HUES48 (cell line): Measurements from ENCODE around the gene ABCB10.

Experiments
- H3K27ac ChIP-seq: one replicate; pipeline ENCODE4 v1.7.0; 2013; ENCODE audit warnings: low read depth, low read length, inconsistent platforms
- H3K27me3 ChIP-seq: 2 replicates; pipeline ENCODE4 v1.6.1; 2013; ENCODE audit warnings: mild to moderate bottlenecking, low read length; ENCODE audit not compliant: control insufficient read depth, insufficient read depth
- H3K36me3 ChIP-seq: 2 replicates; pipeline ENCODE4 v1.6.1; 2013; ENCODE audit warnings: low read length; ENCODE audit not compliant: control insufficient read depth, insufficient read depth
- H3K4me1 ChIP-seq: 2 replicates; pipeline ENCODE4 v1.6.1; 2013; ENCODE audit warnings: mild to moderate bottlenecking, low read length; ENCODE audit not compliant: control insufficient read depth, insufficient read depth
- H3K4me3 ChIP-seq: 2 replicates; pipeline ENCODE4 v1.5.1; 2013; ENCODE audit warnings: mild to moderate bottlenecking, low read depth, low read length
- H3K9ac ChIP-seq: 2 replicates; pipeline ENCODE4 v1.6.1; 2013; ENCODE audit warnings: mild to moderate bottlenecking, low read depth, low read length, moderate library complexity
- H3K9me3 ChIP-seq: 2 replicates; pipeline ENCODE4 v1.6.1; 2013; ENCODE audit warnings: low read length; ENCODE audit not compliant: control insufficient read depth, insufficient read depth

ABCB10 gene

DNA sequence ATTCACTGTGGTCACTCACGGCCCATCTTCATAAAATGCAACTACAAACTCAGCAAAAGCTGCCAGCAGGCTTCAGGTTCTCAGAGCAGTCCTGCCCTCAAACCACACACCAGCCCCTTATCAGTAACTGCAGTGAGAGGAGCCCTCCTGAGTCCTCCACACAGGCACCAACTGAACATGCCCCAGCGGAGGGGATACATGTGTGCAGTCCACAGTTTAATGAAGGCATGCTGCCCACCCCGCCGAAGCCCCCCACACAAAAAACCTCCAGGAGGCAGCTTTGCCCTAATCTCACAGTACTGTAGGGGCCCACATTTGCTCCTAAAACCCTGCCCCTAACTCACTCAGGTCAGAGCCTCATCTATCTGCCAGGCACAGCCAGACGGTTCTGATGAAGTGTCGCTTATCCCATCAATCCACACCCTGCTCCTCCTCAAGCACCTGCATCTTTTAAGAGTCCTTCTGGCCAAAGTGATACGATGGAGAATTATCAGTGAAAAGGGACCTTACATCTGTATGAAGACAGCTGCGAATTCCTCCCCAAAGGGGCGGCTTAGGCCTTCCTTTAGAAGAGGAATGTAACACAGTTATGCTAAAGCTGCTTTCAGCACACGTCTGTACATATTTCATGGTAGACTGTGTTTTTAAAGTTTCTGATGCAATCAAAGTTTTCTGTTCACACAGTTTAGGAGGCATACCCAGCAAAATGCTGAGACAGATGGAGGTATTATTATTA, 3.5 kb downstream of the ABCB10 start:
- H3K9me3 ChIP-seq, result no peaks in the 10 kb centered on the region
- peaks cover 13% of the 10 kb centered on the region for H3K4me1 ChIP-seq
- no peaks in the 10 kb centered on the region for H3K27me3 ChIP-seq
- no peaks in the 10 kb centered on the region for H3K36me3 ChIP-seq
- no peak overlapping the region for H3K27ac ChIP-seq
- H3K9ac ChIP-seq, result no peak overlapping the region
- no peak overlapping the region for H3K4me3 ChIP-seq

DNA sequence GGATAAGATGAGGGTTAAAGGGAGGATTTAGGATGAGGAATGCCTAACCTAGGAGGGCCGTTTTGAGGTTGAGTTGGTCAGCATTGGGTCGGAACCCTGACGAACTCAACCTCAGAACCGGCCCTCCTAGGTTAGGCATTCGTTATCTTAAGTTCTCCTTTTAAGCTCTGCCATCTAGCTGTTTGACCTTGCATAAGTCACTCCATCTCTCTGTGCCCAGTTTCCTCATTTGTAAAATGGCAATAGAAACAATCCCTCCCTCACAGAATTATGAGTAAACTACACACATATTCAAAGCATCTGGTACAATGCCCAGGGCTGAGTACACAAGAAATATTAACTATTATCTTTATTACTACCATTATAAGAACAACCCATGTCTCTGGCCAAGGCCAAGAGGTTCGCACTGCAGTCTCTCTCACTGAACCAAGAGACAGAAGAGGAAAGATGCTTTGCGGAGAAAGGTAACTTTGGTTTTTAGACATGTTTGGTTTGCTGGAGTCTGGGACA, 4.8 kb downstream of the ABCB10 start:
- no peak overlapping the region for H3K4me3 ChIP-seq
- H3K4me1 ChIP-seq, result peaks cover 13% of the 10 kb centered on the region
- no peaks in the 10 kb centered on the region for H3K9me3 ChIP-seq
- H3K27me3 ChIP-seq, result no peaks in the 10 kb centered on the region
- no peak overlapping the region for H3K9ac ChIP-seq
- no peak overlapping the region for H3K27ac ChIP-seq
- H3K36me3 ChIP-seq, result no peaks in the 10 kb centered on the region

DNA sequence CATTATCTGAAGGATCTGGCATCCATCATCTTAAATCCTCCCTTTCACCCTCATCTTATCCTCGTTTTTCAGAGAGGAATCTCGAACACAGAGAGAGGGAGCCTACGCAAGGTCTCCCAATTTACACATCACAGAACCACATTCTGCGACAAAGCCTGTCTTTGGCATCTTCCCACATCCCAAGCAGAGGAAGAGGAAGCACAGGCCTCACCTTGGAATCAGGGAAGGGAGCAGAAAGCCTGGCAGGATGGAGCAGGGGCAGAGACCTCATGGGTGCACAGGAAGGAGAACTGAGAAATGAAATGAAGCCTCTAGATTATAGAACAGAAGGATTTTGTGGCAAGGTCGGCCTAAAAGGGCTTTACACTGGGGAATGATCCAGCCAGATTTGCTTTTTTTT, 5.8 kb downstream of the ABCB10 start:
- Histone ChIP-seq H3K4me1 (peaks cover 13% of the 10 kb centered on the region), H3K4me3 (no peak overlapping the region), H3K27ac (no peak overlapping the region), H3K36me3 (no peaks in the 10 kb centered on the region), H3K9ac (no peak overlapping the region), H3K27me3 (no peaks in the 10 kb centered on the region), H3K9me3 (no peaks in the 10 kb centered on the region)

DNA sequence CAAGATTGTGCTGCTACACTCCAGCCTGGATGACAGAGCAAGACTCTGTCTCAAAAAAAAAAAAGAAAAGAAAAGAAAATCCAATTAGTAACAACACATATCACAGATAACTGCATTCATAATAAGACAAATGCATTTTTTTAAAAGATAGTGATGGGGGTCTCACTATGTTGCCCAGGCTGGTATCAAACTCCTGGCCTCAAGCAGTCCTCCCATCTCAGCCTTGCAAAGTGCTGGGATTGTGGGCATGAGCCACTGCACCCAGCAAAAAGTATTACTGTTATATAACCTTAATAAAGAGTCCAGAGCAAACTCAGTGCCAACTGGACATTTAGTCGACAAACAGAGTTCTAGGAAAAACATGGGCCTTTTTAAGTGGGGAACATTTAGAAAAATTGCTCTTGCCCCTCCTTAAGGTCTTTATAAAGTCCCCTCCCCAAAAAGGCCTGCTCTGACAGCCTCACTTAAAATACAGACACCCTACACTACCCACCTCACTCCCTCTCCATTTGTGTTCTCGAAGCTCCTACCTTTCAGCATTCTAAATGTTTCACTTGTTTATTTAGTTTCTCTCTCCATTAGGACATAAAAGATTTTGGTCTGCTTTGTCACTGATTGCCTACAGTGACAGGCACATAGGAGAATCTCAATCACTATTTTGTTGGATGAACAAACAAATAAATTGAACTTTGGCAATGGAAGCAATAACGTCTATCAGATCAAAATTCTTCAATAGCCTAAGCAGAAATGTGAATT, 7.5 kb downstream of the ABCB10 start:
- no peaks in the 10 kb centered on the region for H3K9me3 ChIP-seq
- H3K4me1 ChIP-seq, result no peaks in the 10 kb centered on the region; the same call in 1 of the 2 replicates
- no peak overlapping the region for H3K9ac ChIP-seq
- peaks cover 8% of the 10 kb centered on the region for H3K36me3 ChIP-seq
- no peak overlapping the region for H3K4me3 ChIP-seq
- H3K27ac ChIP-seq, result no peak overlapping the region
- H3K27me3 ChIP-seq, result no peaks in the 10 kb centered on the region

DNA sequence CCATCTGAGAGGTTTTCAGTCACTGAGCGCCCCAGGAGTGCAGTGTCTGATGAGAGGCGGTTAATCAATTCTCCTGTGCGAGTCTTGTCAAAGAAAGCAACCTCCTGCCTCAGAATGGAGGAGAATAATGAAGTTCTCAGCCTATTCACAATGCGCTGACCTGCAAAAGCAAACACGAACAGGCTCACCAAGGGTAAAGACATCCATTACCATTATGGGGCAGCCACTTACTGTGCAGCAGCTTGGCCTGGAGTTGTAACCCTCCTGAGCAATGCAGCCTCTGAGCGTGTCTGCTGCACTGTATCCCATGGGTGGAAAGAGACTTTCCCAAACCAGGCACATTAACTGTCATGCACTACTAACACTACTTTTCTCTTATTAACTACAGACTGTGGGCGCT, 11.0 kb downstream of the ABCB10 start:
- H3K9ac ChIP-seq, result no peak overlapping the region
- H3K4me3 ChIP-seq, result no peak overlapping the region
- H3K9me3 ChIP-seq, result no peaks in the 10 kb centered on the region
- no peaks in the 10 kb centered on the region for H3K27me3 ChIP-seq
- no peak overlapping the region for H3K27ac ChIP-seq
- no peaks in the 10 kb centered on the region for H3K4me1 ChIP-seq
- H3K36me3 ChIP-seq, result peaks cover 20% of the 10 kb centered on the region

DNA sequence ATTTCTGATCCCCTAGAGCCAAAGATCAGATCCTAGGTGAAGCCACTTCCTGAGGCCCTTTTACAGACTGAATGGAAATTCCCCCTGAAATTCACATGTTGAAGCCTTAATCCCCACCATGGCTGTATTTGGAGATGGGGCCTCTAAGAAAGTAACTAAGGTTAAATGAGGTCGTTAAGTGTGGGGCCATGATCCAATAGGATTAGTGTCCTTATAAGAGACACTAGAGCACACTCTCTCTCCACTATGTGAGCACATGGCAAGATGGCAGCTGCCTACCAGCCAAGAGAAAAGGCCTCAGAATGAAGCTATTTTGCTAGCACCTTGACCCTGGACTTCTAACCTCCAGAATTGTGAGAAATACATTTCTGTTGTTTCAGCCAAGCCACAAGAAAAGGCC, 13.9 kb downstream of the ABCB10 start:
- Histone ChIP-seq H3K9me3 (no peaks in the 10 kb centered on the region), H3K4me3 (no peak overlapping the region), H3K36me3 (peaks cover 38% of the 10 kb centered on the region), H3K9ac (no peak overlapping the region), H3K27ac (no peak overlapping the region), H3K27me3 (no peaks in the 10 kb centered on the region), H3K4me1 (no peaks in the 10 kb centered on the region)

DNA sequence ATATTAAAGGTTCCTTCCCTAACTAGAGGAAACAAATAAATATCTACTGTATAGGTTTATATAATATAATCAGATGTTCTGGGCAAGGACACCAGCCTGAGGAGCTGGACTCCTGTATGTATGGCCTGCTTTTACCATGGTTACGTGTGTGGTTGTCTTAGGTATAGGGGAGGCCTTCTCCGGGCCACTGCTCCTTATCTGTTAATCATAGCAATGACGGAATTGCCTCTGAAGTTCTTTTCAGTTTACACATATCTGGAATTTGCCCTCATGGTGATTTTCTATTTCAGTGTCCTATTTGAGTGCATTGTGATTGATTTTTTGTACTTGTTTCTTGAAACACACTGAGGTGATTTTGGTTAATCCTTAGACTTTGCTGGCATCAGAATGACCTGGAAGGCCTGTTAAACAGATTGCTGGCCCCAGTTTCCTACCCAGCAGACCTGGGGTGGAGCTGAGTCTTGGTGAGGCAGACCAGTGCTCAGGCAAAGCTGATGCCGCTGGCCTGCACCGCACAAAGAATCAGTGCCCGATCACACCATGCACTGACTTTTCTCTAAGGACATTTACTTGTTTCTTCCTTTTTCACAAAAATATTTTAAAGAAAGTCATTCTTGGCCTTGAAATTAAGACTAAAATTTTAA, 18.5 kb downstream of the ABCB10 start:
- Histone ChIP-seq H3K27ac (no peak overlapping the region), H3K27me3 (no peaks in the 10 kb centered on the region), H3K4me1 (no peaks in the 10 kb centered on the region), H3K36me3 (peaks cover 64% of the 10 kb centered on the region), H3K9me3 (no peaks in the 10 kb centered on the region), H3K4me3 (no peak overlapping the region), H3K9ac (no peak overlapping the region)

DNA sequence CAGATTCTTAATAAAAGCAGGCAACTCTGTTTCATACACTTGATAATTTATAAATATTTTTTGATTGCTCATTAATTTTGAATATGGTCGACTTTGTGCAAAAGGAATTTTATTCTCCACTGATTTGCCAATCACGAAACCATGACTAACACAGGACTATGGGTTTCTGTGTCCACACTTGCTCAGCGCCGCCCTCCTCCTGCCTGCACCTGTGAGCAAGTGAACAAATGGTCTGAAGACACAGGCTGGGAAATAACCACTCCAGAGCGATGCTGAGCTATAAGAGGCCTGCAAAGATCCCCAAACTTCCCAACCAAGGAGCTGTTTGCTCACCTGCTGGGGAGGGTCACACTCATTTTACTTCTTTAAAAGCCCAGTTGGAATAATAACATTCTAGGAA, 19.6 kb downstream of the ABCB10 start:
- no peak overlapping the region for H3K4me3 ChIP-seq
- H3K9me3 ChIP-seq, result no peaks in the 10 kb centered on the region
- H3K9ac ChIP-seq, result no peak overlapping the region
- H3K36me3 ChIP-seq, result peaks cover 59% of the 10 kb centered on the region
- no peaks in the 10 kb centered on the region for H3K27me3 ChIP-seq
- no peak overlapping the region for H3K27ac ChIP-seq
- H3K4me1 ChIP-seq, result no peaks in the 10 kb centered on the region

DNA sequence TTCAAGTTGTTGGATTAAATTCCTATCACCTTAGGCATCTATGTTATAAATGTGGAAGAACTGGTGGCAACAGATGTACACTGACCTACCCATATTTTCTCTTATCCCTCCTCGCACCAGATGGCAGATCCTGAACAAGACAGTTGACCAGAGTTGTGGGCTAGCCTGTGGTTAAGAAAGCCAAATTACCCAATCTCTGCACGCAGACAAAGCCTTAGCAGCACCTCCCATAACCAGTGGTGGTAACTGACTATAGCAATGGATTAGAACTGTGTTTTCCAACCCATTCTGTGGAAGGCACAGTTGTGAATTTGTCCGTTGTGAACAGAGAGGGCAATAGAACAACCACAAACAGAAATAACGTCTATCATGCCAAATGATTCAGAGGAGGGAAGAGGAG, 20.6 kb downstream of the ABCB10 start:
- H3K4me1 ChIP-seq, result no peaks in the 10 kb centered on the region
- no peak overlapping the region for H3K27ac ChIP-seq
- no peaks in the 10 kb centered on the region for H3K9me3 ChIP-seq
- H3K36me3 ChIP-seq, result peaks cover 57% of the 10 kb centered on the region
- H3K4me3 ChIP-seq, result no peak overlapping the region
- H3K27me3 ChIP-seq, result no peaks in the 10 kb centered on the region
- H3K9ac ChIP-seq, result no peak overlapping the region

DNA sequence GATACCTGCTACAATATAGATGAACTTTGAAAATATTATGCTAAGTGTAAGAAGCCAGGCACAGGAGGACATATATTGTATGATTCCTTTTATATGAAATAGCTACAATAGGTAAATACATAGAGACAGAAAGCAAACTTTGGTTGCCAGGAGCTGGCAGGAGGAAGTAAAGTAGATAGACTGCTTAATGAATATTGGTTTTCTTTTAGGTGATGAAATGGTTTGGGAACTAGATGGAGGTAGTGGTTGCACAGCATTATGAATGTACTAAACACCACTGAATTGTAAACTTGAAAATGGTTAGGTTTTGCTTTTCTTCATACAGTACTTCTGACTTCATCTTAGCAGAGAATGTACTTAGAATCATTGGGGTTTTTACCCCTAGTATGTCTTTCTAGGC, 21.5 kb downstream of the ABCB10 start:
- Histone ChIP-seq H3K36me3 (peaks cover 52% of the 10 kb centered on the region), H3K27ac (no peak overlapping the region), H3K9ac (no peak overlapping the region), H3K4me1 (no peaks in the 10 kb centered on the region), H3K4me3 (no peak overlapping the region), H3K27me3 (no peaks in the 10 kb centered on the region), H3K9me3 (no peaks in the 10 kb centered on the region)

DNA sequence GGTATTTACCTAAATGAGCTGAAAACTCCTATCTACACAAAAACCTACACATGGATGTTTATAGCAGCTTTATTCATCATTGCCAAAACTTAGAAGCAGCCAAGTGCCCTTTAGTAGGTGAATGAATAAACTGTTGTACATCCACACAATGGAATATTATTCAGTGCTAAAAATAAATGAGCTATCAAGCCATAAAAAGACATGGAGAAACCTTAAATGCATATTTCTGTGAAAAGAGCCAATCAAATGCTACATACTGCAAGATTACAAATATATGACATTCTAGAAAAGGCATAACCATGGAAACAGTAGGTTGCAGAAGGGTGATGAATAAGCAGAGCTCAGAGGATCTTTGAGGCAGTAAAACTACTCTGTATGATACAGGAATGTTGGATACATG, 23.3 kb downstream of the ABCB10 start:
- Histone ChIP-seq H3K27ac (no peak overlapping the region), H3K9ac (no peak overlapping the region), H3K9me3 (no peaks in the 10 kb centered on the region), H3K4me1 (no peaks in the 10 kb centered on the region), H3K27me3 (no peaks in the 10 kb centered on the region), H3K4me3 (no peak overlapping the region), H3K36me3 (peaks cover 52% of the 10 kb centered on the region)
